ENCODE measurements around the gene RNASEH2B. TPM values are rescaled to one million over a fixed set of nuclear protein-coding genes. Genes with fewer than 3 reads are reported as not detected.

Gene RNASEH2B
- total RNA-seq, 4 donors from 2014 or later = 11.1 to 45.0 (median 31.8) TPM

GRCh38 chr13:50969691-50970090 lies 60.1 kb downstream of the RNASEH2B start:
- Histone ChIP-seq H3K4me1 (no peaks in the 10 kb centered on the region), H3K27ac (no peak overlapping the region), H3K9me3 (no peaks in the 10 kb centered on the region), H3K27me3 (no peaks in the 10 kb centered on the region), H3K36me3 (peaks cover 0 to 16% (median 0%) of the 10 kb centered on the region in 3 donors), H3K4me3 (no peak overlapping the region)
- intact Hi-C loops (cut with DNase I) = no loop called here
- 69 to 86% methylated on average over 10 to 11 of the region's 11 CpGs for WGBS, 2 donors
- TF ChIP-seq CTCF (IDR thresholded peaks at IDR 0.05) (no peak), POLR2A (IDR thresholded peaks at IDR 0.05) (no peak)
- no peak for DNase-seq

GRCh38 chr13:50970956-50971355 lies 61.4 kb downstream of the RNASEH2B start:
- Histone ChIP-seq H3K27ac (no peak overlapping the region), H3K4me3 (no peak overlapping the region), H3K36me3 (peaks cover 0 to 9% (median 0%) of the 10 kb centered on the region in 3 donors), H3K4me1 (no peaks in the 10 kb centered on the region), H3K27me3 (no peaks in the 10 kb centered on the region), H3K9me3 (no peaks in the 10 kb centered on the region)
- no peak for DNase-seq
- TF ChIP-seq POLR2A (IDR thresholded peaks at IDR 0.05) (no peak), CTCF (IDR thresholded peaks at IDR 0.05) (no peak)
- intact Hi-C loops (cut with DNase I) = no loop called here
- 83 to 97% methylated on average over 2 of the region's 2 CpGs for WGBS, 2 donors

DNA sequence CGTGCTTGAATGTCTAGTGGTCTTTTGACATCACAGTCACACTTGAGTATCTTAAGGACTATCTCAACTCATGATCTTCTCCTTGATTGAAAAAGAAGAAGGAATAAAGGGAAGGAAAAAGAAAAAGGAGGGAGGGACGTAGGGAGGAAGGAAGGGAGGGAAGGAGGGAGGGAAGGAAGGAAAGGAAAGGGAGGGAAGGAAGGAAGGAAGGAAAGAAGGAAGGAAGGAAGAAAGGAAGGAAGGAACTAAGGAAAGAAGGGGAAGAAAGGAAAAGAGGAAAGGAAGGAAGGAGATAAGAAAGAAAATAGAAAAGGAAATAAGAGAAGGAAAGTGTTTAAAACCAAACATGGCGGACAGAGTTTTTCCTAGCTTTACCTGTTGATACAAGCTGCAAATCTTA lies 64.7 kb downstream of the RNASEH2B start:
- H3K9me3 ChIP-seq = no peaks in the 10 kb centered on the region
- intact Hi-C loops (cut with DNase I) = no loop called here
- 65 to 89% methylated on average over 3 of the region's 3 CpGs for WGBS, 2 donors
- no peak for DNase-seq
- no peaks in the 10 kb centered on the region for H3K27me3 ChIP-seq
- TF ChIP-seq POLR2A (IDR thresholded peaks at IDR 0.05) (no peak), CTCF (IDR thresholded peaks at IDR 0.05) (no peak)
- peaks cover 0 to 9% (median 0%) of the 10 kb centered on the region in 3 donors for H3K36me3 ChIP-seq
- H3K4me3 ChIP-seq = no peak overlapping the region
- no peaks in the 10 kb centered on the region for H3K4me1 ChIP-seq
- no peak overlapping the region for H3K27ac ChIP-seq

GRCh38 chr13:50979187-50979586 lies 69.6 kb downstream of the RNASEH2B start:
- DNase-seq = no peak

GRCh38 chr13:50981686-50982085 lies 72.1 kb downstream of the RNASEH2B start:
- no peak for DNase-seq
- H3K27ac ChIP-seq = no peak overlapping the region
- 77 to 83% methylated on average over 4 of the region's 4 CpGs for WGBS, 2 donors
- TF ChIP-seq POLR2A (IDR thresholded peaks at IDR 0.05) (no peak), CTCF (IDR thresholded peaks at IDR 0.05) (no peak)
- H3K4me3 ChIP-seq = no peak overlapping the region
- no peaks in the 10 kb centered on the region for H3K9me3 ChIP-seq
- intact Hi-C loops (cut with DNase I) = no loop called here
- no peaks in the 10 kb centered on the region for H3K4me1 ChIP-seq
- H3K36me3 ChIP-seq = no peaks in the 10 kb centered on the region
- no peaks in the 10 kb centered on the region for H3K27me3 ChIP-seq

More at GRCh38 chr13:50979187-50979586, 69.6 kb downstream of the RNASEH2B start:
- Histone ChIP-seq H3K4me1 (no peaks in the 10 kb centered on the region), H3K4me3 (no peak overlapping the region), H3K27me3 (no peaks in the 10 kb centered on the region), H3K9me3 (no peaks in the 10 kb centered on the region), H3K27ac (no peak overlapping the region), H3K36me3 (no peaks in the 10 kb centered on the region)
- TF ChIP-seq CTCF (IDR thresholded peaks at IDR 0.05) (no peak), POLR2A (IDR thresholded peaks at IDR 0.05) (no peak)
- intact Hi-C loops (cut with DNase I) = no loop called here
